GM12874 (cell line): ENCODE results near the gene NGB.

Experiments
- TF ChIP-seq, protein P1 (sequence below): IDR thresholded peaks from 2 replicates; pipeline ENCODE4 v1.5.1; 2011; ENCODE audit warnings: low read depth, mild to moderate bottlenecking, control low read depth, low read length, moderate library complexity; ENCODE audit not compliant: insufficient read depth

The NGB gene

DNA sequence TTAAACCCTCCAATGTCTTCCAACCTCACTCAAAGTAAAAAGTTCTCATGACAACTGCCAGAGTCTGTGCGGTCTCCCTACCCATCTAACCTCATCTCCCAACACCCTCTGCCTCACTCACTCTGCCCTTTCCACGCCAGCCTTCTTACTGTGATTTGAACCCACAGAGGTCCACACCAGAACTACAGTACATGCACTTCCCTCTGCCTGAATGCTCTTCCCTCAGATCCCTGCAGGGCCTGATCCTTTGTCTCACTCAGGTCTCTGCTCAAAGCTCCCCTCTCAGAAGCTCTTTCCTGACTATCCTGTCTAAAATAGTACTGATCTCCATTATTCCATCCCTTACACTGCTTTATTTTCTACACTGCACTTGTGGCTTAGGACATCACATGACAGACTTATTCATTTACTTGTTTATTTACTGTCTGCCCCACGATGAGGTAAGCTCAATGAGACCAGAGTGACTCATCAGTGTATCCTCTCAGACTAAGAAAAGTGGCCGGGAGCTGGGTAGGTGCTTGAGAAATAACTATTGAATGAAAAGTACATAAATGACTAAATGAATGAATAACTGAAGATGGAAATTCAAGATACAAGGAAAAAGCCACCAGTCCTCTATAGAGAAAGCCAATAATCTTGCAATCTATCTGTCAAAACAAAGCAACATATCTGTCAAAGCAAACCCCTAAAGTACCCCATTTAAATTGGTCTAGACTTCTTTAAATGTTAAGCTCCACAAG, 32.6 kb upstream of the NGB start:
- TF ChIP-seq, protein P1, sequence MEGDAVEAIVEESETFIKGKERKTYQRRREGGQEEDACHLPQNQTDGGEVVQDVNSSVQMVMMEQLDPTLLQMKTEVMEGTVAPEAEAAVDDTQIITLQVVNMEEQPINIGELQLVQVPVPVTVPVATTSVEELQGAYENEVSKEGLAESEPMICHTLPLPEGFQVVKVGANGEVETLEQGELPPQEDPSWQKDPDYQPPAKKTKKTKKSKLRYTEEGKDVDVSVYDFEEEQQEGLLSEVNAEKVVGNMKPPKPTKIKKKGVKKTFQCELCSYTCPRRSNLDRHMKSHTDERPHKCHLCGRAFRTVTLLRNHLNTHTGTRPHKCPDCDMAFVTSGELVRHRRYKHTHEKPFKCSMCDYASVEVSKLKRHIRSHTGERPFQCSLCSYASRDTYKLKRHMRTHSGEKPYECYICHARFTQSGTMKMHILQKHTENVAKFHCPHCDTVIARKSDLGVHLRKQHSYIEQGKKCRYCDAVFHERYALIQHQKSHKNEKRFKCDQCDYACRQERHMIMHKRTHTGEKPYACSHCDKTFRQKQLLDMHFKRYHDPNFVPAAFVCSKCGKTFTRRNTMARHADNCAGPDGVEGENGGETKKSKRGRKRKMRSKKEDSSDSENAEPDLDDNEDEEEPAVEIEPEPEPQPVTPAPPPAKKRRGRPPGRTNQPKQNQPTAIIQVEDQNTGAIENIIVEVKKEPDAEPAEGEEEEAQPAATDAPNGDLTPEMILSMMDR = no peak

DNA sequence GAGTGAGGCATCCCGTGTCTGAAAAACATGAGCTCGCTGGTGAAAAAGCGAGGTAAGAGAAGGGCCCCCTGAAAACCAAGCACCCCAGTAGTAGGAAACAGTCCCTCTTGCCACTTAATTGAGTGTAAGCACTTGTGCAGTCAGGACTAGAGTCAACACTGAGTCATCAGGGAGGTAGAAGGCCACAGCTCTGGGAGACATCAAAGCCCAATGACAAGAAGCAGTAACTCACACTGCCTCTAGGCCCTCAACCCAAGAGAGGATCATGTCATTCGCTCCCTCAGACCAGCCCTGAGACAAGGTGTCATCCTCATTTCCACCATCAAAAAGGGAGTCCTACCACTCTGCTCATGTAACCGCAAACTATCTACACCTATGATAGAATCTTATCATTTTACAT, 31.9 kb upstream of the NGB start:
- TF ChIP-seq, protein P1 = no peak

DNA sequence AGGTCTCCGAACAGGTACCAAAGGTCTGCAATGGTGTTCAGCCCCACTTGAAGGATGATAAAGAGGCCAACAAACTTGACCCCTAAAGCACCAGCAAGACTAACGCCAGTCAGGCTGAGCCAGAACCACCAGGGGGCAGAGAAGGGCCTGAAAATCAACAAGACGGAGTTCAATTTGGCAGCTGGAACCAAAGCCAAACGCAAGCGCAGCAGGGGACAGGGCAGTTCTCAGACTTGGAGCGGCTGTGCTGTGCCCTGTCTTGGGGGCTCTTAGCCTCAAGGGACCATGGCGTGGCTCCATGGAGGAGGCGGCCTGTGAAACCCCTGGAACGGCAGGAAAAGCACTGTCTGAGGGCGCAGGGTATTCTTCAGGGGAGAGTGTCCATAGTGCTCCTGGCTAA, 30.1 kb upstream of the NGB start:
- TF ChIP-seq, protein P1 = peak; percentile 78

DNA sequence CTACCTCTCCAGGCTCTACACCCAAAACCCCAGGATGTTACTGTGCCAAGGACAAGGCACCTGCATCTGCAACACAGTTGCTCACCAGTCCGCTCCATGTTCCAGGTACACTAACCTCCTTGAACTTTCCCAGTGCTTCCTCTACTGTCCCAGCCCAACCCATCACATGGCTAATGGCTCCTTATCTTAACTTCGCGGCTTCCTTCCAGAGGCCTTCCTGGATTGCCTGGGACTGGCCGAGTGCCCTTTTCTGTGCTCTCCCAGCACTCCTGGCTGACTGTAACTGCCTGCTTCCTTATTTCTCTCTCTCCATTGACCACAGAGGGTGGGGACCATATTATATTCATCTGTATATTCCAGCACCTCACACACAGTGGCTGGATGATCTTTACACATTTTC, 28.8 kb upstream of the NGB start:
- TF ChIP-seq, protein P1 = no peak

DNA sequence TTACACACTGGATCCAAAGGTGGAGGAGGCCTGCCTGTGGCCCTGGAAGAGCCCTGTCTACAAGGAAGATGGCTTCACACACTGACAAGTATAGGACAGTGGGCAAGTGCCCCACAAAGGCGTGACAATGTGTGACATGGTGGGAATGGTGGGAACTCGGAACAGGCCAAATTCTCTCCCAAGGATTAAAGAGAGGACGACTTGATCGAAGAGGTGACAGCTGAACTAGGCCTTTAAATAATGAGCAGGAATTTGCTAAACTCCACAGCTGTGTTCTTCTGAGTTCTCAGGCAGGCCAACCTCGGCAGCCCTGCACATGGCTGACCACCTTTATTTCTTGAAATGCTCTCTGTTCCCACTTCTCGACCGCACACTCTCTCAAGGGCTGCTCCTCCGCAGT, 25.9 kb upstream of the NGB start:
- TF ChIP-seq, protein P1 = no peak

DNA sequence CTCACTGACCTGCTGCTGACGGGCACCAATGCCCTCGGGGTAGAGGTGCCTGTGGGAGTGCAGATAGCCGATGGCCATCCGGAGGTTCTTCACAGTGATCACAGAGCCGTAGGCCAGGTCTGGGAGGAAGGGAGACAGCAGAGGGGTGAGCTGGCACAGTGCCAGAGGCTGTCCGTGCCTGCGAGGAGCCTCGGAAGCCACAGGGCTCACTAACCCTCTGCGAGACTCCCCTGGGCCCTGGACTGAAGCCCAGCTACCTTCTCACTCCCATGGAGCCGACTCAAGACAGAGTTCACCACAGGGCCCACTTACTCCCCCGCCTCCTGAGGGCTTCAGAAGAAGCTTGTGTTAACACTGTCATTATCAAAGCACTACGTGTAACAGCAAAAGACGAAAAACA, 25.1 kb upstream of the NGB start:
- TF ChIP-seq, protein P1 = no peak

DNA sequence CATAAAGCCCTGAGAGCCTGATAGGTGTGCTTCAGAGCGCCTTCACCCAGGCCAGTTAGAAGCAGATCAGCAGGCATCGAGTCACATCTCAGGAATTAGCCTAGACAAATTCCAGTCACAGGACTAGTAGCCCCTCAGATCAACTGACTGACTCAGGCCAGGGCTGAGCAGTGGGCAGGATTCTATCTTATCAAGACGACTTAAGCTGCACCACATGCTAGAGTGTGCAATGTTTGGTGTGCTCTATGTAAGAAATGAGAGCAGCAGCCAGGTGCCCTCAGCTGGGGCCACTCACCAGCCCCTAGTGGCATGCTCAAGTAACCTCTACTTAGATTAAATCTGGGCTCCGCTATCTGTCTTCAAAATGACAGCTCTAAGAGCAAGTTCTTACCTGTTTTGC, 19.7 kb upstream of the NGB start:
- TF ChIP-seq, protein P1 = no peak
